K562 (cell line): ENCODE measurements around the gene CREB3L4. TPM values are rescaled to one million over a fixed set of nuclear protein-coding genes. Genes with fewer than 3 reads are reported as not detected.

Source experiments
- BACH1 ChIP-seq: fragments of 200-800 bp; sonication (Bioruptor generic); IDR thresholded peaks from 2 replicates; pipeline ENCODE4 v1.6.1; 2016; ENCODE audit warnings: missing genetic modification characterization, missing compliant biosample characterization
- BRD9 ChIP-seq: fragments of 450-650 bp; IDR thresholded peaks from 2 replicates; pipeline ENCODE4 v1.6.1; 2018; ENCODE audit warnings: low read depth; ENCODE audit not compliant: partially characterized antibody
- CHAMP1 ChIP-seq: fragments of 450-650 bp; IDR thresholded peaks from 2 replicates; pipeline ENCODE4 v1.6.1; 2016; ENCODE audit warnings: mild to moderate bottlenecking
- CHCHD3 ChIP-seq: fragments of 250-450 bp; sonication (Bioruptor Pico); IDR thresholded peaks from 2 replicates; pipeline ENCODE4 v2.1.2; 2022; ENCODE audit warnings: mild to moderate bottlenecking
- CHD1 ChIP-seq: fragments of 200-600 bp; sonication (generic); IDR thresholded peaks from one replicate; pipeline ENCODE4 v1.6.1; 2012; ENCODE audit warnings: mild to moderate bottlenecking, moderate library complexity, low read length, inconsistent platforms
- CREB1 ChIP-seq, 2 experiments: sonication (generic) in 1 of 2; formaldehyde crosslinking in 1 of 2; IDR thresholded peaks; 2 replicates each; pipeline versions ENCODE4 v1.6.1 to v1.8.0; 2012 to 2022; ENCODE audit warnings: inconsistent platforms in 1 of 2, mild to moderate bottlenecking in 1 of 2, missing genetic modification reagents in 1 of 2, moderate library complexity in 1 of 2
- HSF4 ChIP-seq: fragments of 250-450 bp; sonication (Bioruptor Pico); IDR thresholded peaks from 2 replicates; pipeline ENCODE4 v2.1.2; 2022; ENCODE audit warnings: mild to moderate bottlenecking, moderate library complexity, borderline replicate concordance
- MTA1 ChIP-seq: fragments of 450-650 bp; IDR thresholded peaks from 2 replicates; pipeline ENCODE4 v1.6.1; 2017; ENCODE audit warnings: borderline replicate concordance
- SIX5 ChIP-seq, 2 experiments: IDR thresholded peaks; 2 replicates each; pipeline ENCODE4 v1.6.1; 2011; ENCODE audit warnings: low read length in 2 of 2, borderline replicate concordance in 1 of 2, low read depth in 1 of 2, mild to moderate bottlenecking in 1 of 2, moderate library complexity in 1 of 2; ENCODE audit not compliant: insufficient read depth in 1 of 2
- SP1 ChIP-seq: sonication (generic); formaldehyde crosslinking; IDR thresholded peaks from 2 replicates; pipeline ENCODE4 v1.8.1; 2022; ENCODE audit warnings: mild to moderate bottlenecking, missing genetic modification reagents
- TAF1 ChIP-seq: IDR thresholded peaks from 2 replicates; pipeline ENCODE4 v1.6.1; 2011; ENCODE audit warnings: mild to moderate bottlenecking, low read length, moderate library complexity; ENCODE audit not compliant: insufficient read depth, control insufficient read depth, severe bottlenecking; ENCODE audit errors: extremely low read depth
- ZBTB49 ChIP-seq: sonication (generic); formaldehyde crosslinking; IDR thresholded peaks from 2 replicates; pipeline ENCODE4 v1.8.0; 2022; ENCODE audit warnings: missing genetic modification reagents, mild to moderate bottlenecking, borderline replicate concordance
- ZMIZ1 ChIP-seq, 2 experiments: fragments of 150-350 bp in 1 of 2; IDR thresholded peaks; 2 replicates each; pipeline ENCODE4 v1.6.1; 2012 to 2016; ENCODE audit warnings: low read depth in 2 of 2, low read length in 2 of 2, mild to moderate bottlenecking in 1 of 2, moderate library complexity in 1 of 2
- ZNF224 ChIP-seq: sonication (generic); formaldehyde crosslinking; IDR thresholded peaks from 2 replicates; pipeline ENCODE4 v1.8.0; 2022; ENCODE audit warnings: mild to moderate bottlenecking, missing genetic modification reagents
- ZNF79 ChIP-seq: fragments of 250-450 bp; sonication (Bioruptor Pico); IDR thresholded peaks from 2 replicates; pipeline ENCODE4 v1.4.0; 2020; ENCODE audit warnings: low read depth, mild to moderate bottlenecking, moderate library complexity
- polyA plus RNA-seq, 8 experiments: library from polyadenylated mRNA; depleted of rRNA in 4 of 8; stranded (reverse) in 5 of 8; unstranded in 3 of 8; fragments of >200 nt; fragmentation: Nextera tagmentation in 2 of 8; fragmentation: Illumina TruSeq in 1 of 8; extraction: Ambion mirVana in 2 of 8; extraction: Trizol in 1 of 8; gene quantifications; 2 replicates each; pipeline versions ENCODE4 v1.2.1 to v1.2.3, GENCODE V29; 2011 to 2014; ENCODE audit warnings: inconsistent platforms in 1 of 8, missing spikeins in 1 of 8
- total RNA-seq, 7 experiments: library from RNA; depleted of rRNA in 6 of 7; stranded (reverse); fragments of >200 nt in 6 of 7; fragmentation: Illumina TruSeq in 2 of 7; extraction: Trizol in 2 of 7; gene quantifications; 2 replicates each; pipeline versions ENCODE4 v1.2.1 to v1.2.3, GENCODE V29; 2011 to 2021; ENCODE audit warnings: low replicate concordance in 1 of 7

CREB3L4 gene
- total and polyA plus RNA-seq, 9 of the 15 experiments (the other 6 are each of a cell fraction or from before 2014, with no cell fraction given), result 9.9 to 18.6 (median 13.9) TPM

GRCh38 chr1:153958111-153958960, 9.4 kb upstream of the CREB3L4 start, which contains the start of gene CRTC2 (continued):
- peak; percentile 86 for TF ChIP-seq CHD1
- TF ChIP-seq MTA1, result peak; percentile 65
- peak; percentile 80; the same call in 1 of the 2 replicates for TF ChIP-seq BACH1 (tag)
- no peak for TF ChIP-seq HSF4 (CRISPR knock-in tag)
- 0 out of 4 replicates have a peak, but pooled peaks have one; percentile 11 to 56 for TF ChIP-seq ZMIZ1 (IDR thresholded peaks at IDR 0.05; ENCODE audit: low read depth in 2 of 2, low read length in 2 of 2)
- TF ChIP-seq ZNF79 (CRISPR knock-in tag), result no peak
- peak; percentile 38 for TF ChIP-seq BRD9
- TF ChIP-seq TAF1, result peak; percentile 33
- no peak for TF ChIP-seq CHAMP1
- peak; percentile 68 for TF ChIP-seq CREB1 (IDR thresholded peaks at IDR 0.05)
- peak; percentile 72; the same call in 1 of the 2 replicates for TF ChIP-seq CREB1 (CRISPR knock-in tag; IDR thresholded peaks at IDR 0.05)
- no peak for TF ChIP-seq CHCHD3
- TF ChIP-seq SIX5 (IDR thresholded peaks at IDR 0.05; ENCODE audit: borderline replicate concordance in 1 of 2, insufficient read depth in 1 of 2, low read depth in 1 of 2, low read length in 2 of 2), result peak; percentile 99 to 100
- TF ChIP-seq ZBTB49 (CRISPR knock-in tag), result 0 out of 2 replicates have a peak, but pooled peaks have one; percentile 56
- TF ChIP-seq SP1, result peak; percentile 90
- 0 out of 2 replicates have a peak, but pooled peaks have one; percentile 8 for TF ChIP-seq ZNF224 (CRISPR knock-in tag)
